22Rv1 (cell line): ENCODE measurements around the gene NLK.

Source experiments
- ZFX ChIP-seq: fragments of 450-650 bp; IDR thresholded peaks from 2 replicates; pipeline ENCODE4 v1.6.1; 2017; ENCODE audit warnings: antibody characterized with exemption, borderline replicate concordance
- TF ChIP-seq, protein P1 (sequence below): fragments of 450-650 bp; IDR thresholded peaks from 2 replicates; pipeline ENCODE4 v1.5.1; 2017; ENCODE audit warnings: mild to moderate bottlenecking

DNA sequence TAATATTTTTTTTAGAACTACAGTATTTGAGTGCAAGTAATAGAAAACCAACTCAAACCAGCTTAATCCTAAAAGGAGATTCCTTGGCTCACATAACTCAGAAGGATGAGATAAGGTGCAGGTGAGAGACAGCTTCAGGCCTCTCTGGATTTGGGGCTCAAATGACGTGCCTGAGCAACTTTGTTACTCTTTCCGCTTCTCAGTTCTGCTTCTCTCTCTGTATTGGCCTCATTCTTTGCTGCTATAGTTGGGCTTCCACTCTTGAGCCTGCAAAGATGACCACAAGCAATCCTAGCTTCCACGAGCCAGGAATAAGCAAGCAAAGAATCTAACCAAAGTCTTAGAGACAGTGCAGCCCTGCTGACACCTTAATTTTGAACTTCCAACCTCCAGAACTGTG lies 45.0 kb upstream of the NLK start:
- TF ChIP-seq, protein P1, sequence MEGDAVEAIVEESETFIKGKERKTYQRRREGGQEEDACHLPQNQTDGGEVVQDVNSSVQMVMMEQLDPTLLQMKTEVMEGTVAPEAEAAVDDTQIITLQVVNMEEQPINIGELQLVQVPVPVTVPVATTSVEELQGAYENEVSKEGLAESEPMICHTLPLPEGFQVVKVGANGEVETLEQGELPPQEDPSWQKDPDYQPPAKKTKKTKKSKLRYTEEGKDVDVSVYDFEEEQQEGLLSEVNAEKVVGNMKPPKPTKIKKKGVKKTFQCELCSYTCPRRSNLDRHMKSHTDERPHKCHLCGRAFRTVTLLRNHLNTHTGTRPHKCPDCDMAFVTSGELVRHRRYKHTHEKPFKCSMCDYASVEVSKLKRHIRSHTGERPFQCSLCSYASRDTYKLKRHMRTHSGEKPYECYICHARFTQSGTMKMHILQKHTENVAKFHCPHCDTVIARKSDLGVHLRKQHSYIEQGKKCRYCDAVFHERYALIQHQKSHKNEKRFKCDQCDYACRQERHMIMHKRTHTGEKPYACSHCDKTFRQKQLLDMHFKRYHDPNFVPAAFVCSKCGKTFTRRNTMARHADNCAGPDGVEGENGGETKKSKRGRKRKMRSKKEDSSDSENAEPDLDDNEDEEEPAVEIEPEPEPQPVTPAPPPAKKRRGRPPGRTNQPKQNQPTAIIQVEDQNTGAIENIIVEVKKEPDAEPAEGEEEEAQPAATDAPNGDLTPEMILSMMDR: no peak
- TF ChIP-seq ZFX: no peak
